Measurements from ENCODE around the gene PTPRE.

PTPRE gene

DNA sequence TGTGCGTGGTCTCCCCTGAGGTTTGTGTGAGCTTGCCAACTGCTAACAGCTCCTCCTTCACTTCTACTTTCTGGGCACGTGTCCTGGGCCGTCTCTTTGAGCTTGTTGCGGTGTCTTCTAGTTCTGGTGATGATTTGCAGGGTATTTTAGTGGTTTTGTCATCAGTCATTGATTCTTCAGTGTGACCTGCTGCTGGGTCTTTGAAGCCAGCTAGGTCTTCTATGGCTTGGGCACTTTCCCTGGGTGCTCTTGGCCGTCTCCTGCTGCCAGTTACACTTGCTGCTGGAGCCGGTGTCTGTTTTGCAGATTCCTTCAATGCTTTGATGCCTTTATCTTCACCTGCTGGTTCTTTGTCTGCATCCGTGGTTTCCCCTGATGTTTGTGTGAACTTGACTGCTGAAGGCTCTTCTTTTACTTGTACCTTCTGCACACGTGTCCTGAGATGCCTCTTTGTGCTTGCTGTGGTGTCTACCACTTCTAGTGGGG lies 196.4 kb downstream of the PTPRE start:
- DNase-seq = no peak

DNA sequence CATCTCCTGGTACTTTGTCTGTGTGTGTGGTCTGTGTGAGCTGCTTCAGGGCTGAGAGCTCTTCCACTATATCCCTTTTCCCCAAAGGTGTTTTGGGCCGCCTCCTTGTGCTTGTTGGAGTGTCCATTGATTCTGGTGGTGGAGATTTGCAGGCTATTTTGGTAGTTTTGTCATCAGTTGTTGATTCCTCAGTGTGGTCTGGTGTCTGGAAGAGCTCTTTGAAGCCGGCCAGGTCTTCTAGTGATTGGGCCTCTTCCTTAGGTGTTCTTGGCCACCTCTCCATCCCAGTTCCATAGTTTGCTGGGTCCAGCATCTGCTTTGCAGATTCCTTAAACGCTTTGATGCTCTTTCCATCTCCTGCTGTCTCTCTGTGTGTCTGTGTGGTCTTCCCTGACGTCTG lies 198.5 kb downstream of the PTPRE start:
- DNase-seq = no peak

DNA sequence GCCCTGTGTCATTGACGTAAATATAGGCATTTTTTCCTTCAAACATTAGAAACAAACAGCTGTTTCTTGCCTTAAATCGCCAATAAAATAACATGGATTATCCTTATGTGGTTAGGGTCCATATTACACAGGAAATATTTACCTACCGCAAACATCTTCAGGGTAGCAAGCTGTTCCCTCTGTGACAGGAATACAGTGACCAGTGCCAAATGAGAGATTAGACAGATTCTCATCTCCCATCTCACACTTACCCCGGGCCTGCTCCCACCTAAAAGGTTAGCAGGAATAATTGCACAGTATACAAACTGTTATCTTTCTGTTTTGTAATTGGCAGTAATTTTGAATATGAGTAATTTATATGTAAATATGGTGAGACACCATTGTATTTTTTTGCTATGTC lies 202.8 kb downstream of the PTPRE start:
- DNase-seq = peak; percentile 66

DNA sequence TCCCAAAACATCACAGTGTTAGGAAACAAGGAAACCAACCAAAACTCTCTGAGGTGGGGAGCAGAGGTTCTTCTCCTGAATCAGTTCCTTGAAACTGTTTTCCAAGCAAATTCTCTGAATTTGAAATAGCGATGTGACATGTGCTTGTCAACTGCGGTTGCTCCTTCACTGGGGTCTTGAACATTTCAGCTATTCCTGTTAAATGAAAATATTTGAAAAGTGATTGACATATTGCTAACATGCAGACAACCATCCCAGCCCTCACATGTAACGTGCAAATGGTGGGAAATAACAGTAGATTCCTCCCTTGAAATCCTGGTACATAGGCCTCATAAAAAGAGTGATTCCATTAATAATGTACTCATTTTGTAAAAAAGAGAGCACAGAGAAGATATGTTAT lies 203.4 kb downstream of the PTPRE start:
- DNase-seq = no peak

DNA sequence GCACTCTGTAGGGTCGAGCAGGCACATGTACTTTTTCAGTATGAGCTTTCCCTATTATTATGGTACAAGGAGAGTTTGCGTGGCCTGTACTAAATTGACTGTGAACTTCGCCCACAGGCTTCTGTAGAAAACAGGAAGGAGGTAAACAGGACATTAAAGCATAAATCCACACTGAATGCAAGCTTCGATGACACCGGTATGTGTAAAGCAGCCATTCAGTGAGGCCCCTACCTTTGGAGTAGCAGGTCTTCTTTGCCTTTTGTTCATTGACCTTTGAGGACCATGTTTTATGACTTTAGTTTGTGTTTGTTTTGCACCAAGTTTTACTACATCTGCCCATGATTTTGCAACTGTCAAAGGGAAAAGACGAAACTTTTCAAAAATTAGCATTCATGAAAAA lies 204.8 kb downstream of the PTPRE start:
- no peak for DNase-seq

DNA sequence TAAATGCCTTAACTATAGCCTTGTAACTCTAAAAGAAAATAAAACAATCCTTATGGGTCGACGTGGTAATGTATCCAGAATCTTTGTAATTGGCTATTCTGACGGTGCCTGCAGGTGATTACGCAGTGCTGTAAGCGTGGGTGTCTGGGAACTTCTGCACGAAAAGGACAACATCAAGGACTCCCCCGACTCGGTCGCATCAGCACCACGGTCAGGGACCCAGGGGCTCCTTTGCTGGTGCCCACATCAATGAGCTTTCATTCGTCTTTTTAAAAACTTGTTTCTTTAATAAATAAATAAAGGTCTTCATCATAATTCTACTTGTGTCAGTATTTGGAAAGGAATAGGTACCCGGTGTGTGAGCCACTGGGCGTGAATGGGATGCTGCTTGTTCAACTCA lies 206.1 kb downstream of the PTPRE start:
- no peak for DNase-seq

DNA sequence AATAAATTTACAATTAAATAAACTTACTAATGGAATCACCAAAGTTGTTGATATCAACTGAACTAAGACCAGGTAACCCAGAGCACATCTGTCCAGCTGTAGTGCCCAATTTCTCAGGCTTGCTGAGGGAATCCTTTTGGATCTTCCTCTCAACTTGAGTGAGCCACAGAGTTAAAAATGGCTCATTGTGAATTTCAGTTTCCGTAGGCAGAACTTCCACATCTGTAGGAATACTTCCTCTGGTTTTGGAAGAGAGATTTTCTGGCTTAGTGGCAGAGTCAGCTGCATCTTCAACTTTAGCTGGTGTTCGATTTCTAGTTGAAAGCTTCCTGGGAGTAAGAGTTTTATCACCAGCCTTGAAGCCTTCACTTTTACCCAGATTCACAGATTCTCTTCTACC lies 208.0 kb downstream of the PTPRE start:
- DNase-seq = no peak

DNA sequence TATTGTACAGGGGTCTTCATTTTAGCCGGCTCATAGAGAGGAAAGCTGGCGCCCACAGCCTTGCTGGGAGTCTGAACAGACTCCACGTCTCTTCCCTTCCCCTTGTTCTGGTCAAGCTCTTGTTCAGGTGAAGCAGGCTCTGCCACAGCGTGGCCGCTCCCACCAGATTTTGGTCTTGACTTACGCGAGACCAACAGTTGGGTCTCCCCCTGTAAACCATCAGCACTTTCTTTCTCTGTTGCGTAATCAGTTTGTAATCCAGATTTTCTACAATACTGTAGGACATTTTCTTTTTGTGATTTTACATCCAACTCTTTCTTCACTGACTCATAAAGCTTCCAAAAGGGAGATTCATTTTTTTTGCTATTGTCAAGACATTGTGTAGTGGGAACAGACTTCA lies 208.5 kb downstream of the PTPRE start:
- no peak for DNase-seq

DNA sequence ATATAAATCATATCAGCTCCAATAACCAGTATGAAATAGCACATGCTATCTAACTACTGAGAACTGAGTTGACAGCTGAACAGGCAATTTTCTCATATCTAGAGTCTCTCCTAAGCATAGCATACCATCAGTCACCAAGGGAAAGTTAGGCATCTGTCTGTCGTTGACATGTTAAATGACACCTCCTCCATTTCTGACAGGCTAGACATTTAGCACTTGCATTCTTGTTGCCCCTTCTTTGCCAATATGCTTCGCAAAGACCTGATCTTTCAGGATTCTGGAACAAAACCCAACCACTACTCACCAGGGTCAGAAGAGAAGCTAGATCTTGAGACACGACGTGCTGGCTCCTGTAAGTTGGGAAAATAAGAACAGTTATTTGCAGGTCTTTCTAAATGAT lies 209.3 kb downstream of the PTPRE start:
- no peak for DNase-seq

DNA sequence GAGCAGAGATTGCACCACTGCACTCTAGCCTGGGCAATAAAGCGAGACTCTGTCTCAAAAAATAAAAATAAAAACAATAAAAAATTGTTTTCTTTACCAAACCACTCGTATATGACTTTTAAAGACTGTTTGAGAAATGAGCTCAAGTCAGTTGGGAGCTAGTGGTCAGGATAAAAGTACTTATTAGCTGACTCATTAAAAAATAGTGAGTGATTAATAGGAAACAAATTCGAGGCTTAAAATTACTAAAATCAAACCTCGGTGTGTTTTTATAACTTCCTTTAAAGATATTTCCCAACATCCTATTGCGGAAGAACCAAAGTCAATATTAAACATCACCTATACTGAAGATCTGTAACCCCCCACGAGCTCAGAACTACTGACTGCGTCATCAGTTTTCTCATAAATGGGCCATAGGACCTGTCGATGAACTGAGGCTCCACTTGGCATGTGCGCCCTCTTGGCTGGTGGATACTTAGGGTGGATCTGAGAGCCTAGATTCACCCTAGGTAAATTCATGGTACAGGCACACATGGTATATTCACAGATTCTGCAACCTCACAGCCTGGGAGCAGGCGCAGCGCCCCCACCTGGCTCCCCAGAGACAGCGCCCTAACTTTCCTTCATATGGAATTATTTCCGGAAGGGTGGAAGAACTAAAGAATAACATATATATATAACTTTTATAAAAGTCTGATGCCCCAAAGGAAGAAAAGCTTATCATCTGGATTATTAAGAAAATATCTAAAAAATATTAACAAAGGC lies 210.1 kb downstream of the PTPRE start:
- no peak for DNase-seq

DNA sequence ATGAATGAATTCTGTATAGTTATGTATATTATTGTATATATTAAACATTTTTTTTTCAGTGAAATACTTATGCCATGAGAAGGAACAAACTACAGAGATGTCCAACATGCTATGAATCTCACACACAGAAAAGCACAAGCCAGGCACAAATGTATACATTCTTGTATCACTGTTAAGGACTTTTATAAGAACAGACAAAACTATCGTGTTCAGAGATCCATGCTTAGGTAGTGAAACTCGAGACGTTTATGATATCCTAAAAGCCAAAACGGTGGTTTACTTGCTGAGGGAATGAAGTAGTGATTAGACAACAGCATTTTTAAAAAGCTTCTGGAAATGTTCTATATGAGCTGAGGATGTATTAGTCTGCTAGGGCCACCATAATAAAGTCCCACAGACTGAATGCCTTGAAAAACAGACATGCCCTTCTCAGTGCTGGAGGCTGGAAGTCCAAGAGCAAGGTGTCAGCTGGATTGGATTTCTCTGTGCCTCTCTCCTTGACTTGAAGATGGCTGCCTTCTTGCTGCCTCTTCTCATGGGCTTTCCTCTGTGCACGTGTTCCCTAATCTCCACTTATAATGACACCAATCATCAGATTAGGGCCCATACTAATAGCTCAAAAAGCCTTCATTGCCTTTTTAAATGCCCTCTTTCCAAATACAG lies 215.0 kb downstream of the PTPRE start:
- DNase-seq = no peak

DNA sequence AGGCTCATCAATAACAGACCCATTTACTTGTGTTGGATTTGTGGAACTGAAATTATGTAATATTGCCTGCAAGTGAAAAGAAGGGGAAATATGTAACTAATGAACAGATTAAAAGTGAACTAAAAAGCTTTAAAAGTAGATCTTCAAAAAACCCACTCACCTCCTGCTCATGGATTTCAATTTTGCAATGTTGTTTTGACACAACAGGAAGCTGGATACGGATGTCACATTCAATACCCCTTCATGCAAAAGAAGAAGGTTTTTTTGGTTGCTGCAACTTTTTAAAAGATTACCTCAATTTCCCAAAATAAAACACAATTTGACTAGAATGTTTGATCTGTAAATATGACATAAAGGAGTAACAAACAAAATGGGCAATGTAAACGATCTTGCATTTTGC lies 216.0 kb downstream of the PTPRE start:
- DNase-seq = no peak

DNA sequence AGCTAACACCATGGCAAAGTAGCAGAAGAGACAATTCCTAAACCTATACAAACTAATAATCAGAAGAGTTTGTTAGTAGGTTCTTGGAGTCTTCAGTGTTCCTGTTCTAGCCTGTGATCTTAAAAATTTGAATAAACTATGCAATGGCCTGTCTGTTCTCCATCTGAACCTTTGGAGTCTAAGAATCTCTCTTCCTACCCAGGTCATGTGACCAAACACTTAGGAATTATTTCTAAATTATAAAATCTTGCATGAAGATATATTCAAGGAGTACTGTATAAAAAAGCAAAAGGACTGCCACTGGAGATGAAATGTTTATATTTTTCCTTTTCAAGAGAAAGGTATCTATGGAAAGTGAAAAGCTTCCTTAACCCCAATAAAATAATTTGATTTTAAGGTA lies 216.9 kb downstream of the PTPRE start:
- no peak for DNase-seq

DNA sequence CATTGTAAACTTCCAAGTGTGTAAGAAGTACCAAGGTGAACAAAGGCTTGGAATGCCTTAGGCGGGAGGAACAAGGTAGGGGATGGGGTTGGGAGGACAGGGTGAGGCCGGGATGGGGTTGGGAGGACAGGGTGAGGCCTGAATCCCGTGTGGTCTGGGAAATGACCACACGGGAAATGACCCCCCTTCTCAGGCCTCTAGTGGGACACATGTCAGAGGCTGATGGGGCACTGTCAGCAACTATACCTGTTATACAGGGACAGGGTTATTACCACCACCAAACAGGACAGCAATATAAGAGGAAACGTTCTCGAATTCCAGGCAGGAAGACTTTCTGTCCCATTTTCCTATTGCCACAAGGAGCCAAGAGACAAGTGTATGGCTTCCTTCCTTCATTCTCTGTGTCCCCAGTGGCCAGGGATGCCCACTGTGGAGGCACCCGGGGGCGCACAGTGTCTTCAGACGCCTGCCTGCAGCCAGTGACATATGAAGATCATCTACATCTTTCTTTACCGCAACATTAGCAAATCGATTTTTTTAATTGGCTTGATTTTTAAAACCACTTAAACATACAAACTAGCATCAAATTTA lies 218.0 kb downstream of the PTPRE start:
- peak; percentile 4 for DNase-seq

DNA sequence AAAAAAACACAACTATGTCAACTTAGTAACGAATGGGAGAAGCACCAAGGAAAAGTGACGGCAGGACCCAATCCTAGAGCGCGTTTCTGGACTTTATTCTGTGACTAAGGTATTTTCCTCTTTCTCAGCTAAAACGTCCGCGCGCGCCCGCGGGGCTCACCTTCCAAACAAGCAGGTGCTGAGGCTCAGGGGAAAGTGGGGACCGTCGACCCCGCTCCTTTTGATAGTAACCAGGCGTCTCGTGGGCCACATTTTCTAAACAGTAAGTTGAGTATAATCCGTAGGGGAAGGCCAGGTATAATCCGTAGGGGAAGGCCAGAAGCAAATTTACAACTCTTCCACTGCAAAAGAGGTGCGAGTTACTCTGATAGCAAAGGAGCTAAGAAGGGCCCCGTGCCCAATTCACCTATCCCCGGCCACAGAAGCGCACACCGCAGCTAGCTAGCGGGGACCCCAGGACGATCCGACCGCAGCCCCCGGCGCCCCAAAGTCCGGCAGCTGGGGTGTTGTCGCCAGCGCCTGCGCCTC lies 218.6 kb downstream of the PTPRE start:
- peak; percentile 10 for DNase-seq

DNA sequence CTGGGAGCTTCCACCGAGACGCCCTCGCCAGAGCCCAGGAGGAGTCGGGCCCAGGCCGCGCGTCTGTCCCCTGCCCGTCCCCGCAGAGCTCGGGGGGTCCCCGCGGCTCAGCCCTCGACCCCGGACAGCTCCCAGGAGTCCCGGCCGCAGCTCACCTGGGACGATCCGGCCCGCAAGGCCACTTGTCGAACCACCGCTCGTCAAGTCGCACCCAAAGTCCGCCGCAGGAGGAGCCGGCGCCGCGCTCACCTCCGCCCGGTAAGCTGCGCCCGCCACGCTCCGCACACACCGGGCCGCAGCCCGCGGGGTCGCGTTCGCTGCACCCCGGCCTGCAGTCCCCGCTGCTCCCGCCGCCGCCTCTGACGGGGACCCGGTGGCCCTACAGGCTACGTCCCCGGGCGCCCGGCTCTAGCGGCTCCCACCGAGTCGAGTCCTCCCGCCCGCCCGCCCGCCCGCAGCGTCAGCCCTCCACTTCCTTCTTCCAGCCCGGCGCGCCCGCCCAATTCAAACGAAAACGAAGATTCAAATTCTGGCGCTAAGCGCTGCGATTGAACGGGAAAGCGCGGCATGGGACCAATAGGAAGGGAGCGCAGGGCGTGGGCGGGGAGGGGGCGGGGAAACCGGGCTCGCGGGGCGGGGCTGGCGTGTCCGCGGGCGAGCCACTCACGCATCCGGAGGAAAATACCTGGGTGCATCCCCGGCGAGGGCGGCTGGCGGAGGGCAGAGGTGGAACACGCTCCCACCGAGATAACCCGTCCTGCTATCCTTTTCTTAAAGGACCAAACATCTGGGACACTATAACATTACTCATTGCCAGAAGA lies 219.3 kb downstream of the PTPRE start, which contains the start of gene MKI67:
MKI67 (minus strand) TSS at position 480 of the 821 bp plus-strand sequence. CDS start 756 bp downstream, outside the sequence.
- DNase-seq = peak; percentile 94

DNA sequence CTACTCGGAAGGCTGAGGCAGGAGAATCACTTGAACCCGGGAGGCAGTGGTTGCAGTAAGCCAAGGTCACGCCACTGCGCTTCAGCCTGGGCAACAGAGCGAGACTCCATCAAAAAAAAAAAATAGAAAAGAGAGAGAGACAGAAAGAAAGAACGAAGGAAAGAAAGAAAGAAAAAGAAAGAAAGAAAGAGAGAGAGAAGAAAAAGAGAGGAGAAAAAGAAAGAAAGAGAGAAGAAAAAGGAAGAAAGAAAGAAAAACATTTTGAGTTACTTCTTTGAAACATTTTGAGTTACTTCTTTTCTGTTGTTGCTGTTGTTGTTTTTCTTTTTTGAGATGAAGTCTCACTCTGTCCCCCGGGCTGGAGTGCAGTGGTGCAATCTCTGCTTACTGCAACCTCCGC lies 221.7 kb downstream of the PTPRE start:
- DNase-seq = no peak

DNA sequence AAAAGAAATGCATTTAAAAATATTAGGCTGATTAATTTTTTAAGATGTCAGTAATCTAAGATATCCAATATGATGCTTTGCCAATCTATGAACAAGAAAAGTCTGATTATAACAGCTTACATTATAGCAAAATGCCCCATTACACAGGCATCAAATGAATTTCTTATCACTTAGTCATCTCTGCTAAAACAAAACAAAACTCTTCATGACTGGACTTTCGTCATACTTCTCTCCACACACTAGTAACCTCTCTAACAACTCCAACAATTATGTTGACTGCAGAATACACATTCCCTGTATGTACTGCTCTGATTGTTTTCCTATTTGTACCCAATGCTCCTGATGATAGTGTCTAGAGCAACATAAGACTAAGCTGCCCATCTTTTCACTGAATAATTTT lies 223.1 kb downstream of the PTPRE start:
- no peak for DNase-seq
